ENCODE results near the gene ABCC3. TPM values are rescaled to one million over a fixed set of nuclear protein-coding genes. Genes with fewer than 3 reads are reported as not detected.

Gene ABCC3
- total RNA-seq, 2 donors from 2014 or later, result 0.22 to 0.91 TPM

- Mint-ChIP-seq H3K27ac (no peak overlapping the region), H3K27me3 (ENCODE audit: insufficient read depth) (no peaks in the 10 kb centered on the region), H3K4me3 (no peak overlapping the region), H3K4me1 (no peaks in the 10 kb centered on the region), H3K9me3 (no peaks in the 10 kb centered on the region), H3K36me3 (ENCODE audit: low read depth) (no peaks in the 10 kb centered on the region)
- Histone ChIP-seq H3K36me3 (ENCODE audit: control insufficient read depth, insufficient read depth, low read length) (no peaks in the 10 kb centered on the region), H3K9me3 (ENCODE audit: control insufficient read depth, low read length) (no peaks in the 10 kb centered on the region), H3K9ac (ENCODE audit: extremely low read depth, low read length, poor library complexity, severe bottlenecking) (no peak overlapping the region), H3K4me3 (ENCODE audit: low read length) (no peak overlapping the region), H3K4me1 (ENCODE audit: control insufficient read depth, insufficient read depth, low read length) (no peaks in the 10 kb centered on the region), H3K27ac (ENCODE audit: low read depth, low read length) (no peak overlapping the region), H3K27me3 (ENCODE audit: control insufficient read depth, insufficient read depth, low read length, poor library complexity, severe bottlenecking) (no peaks in the 10 kb centered on the region)
- TF ChIP-seq CTCF (conservative IDR thresholded peaks at IDR 0.05), result no peak
- WGBS, 2 experiments (ENCODE audit: insufficient coverage in 1 of 2, insufficient read length in 1 of 2), result 95 to 97% methylated on average over 4 to 5 of the region's 5 CpGs
- no peak for DNase-seq
These were observed 37.4 kb downstream of the ABCC3 start for GRCh38 chr17:50672071-50672470.

- H3K27me3 Mint-ChIP-seq (ENCODE audit: insufficient read depth), result no peaks in the 10 kb centered on the region
- DNase-seq, result no peak
- H3K27me3 ChIP-seq (ENCODE audit: control insufficient read depth, insufficient read depth, low read length, poor library complexity, severe bottlenecking), result no peaks in the 10 kb centered on the region
- WGBS, 2 experiments (ENCODE audit: insufficient coverage in 1 of 2, insufficient read length in 1 of 2), result 95 to 97% methylated on average over 16 to 20 of the region's 20 CpGs
- H3K9ac ChIP-seq (ENCODE audit: extremely low read depth, low read length, poor library complexity, severe bottlenecking), result no peak overlapping the region
- H3K9me3 Mint-ChIP-seq, result no peaks in the 10 kb centered on the region
- H3K36me3 Mint-ChIP-seq (ENCODE audit: low read depth), result no peaks in the 10 kb centered on the region
- no peak overlapping the region for H3K4me3 ChIP-seq (ENCODE audit: low read length)
- TF ChIP-seq CTCF (conservative IDR thresholded peaks at IDR 0.05), result no peak
- no peak overlapping the region for H3K27ac ChIP-seq (ENCODE audit: low read depth, low read length)
- H3K4me1 ChIP-seq (ENCODE audit: control insufficient read depth, insufficient read depth, low read length), result no peaks in the 10 kb centered on the region
- no peak overlapping the region for H3K27ac Mint-ChIP-seq
- H3K4me3 Mint-ChIP-seq, result no peak overlapping the region
- no peaks in the 10 kb centered on the region for H3K9me3 ChIP-seq (ENCODE audit: control insufficient read depth, low read length)
- no peaks in the 10 kb centered on the region for H3K4me1 Mint-ChIP-seq
- H3K36me3 ChIP-seq (ENCODE audit: control insufficient read depth, insufficient read depth, low read length), result no peaks in the 10 kb centered on the region
These were observed 38.3 kb downstream of the ABCC3 start for GRCh38 chr17:50672831-50673551.

GRCh38 chr17:50675190-50675589 lies 40.5 kb downstream of the ABCC3 start:
- Histone ChIP-seq H3K4me1 (ENCODE audit: control insufficient read depth, insufficient read depth, low read length) (no peaks in the 10 kb centered on the region), H3K36me3 (ENCODE audit: control insufficient read depth, insufficient read depth, low read length) (no peaks in the 10 kb centered on the region), H3K27me3 (ENCODE audit: control insufficient read depth, insufficient read depth, low read length, poor library complexity, severe bottlenecking) (no peaks in the 10 kb centered on the region), H3K9me3 (ENCODE audit: control insufficient read depth, low read length) (no peaks in the 10 kb centered on the region), H3K4me3 (ENCODE audit: low read length) (no peak overlapping the region), H3K9ac (ENCODE audit: extremely low read depth, low read length, poor library complexity, severe bottlenecking) (no peak overlapping the region), H3K27ac (ENCODE audit: low read depth, low read length) (no peak overlapping the region)
- no peaks in the 10 kb centered on the region for H3K9me3 Mint-ChIP-seq
- no peak overlapping the region for H3K4me3 Mint-ChIP-seq
- DNase-seq, result no peak
- H3K36me3 Mint-ChIP-seq (ENCODE audit: low read depth), result no peaks in the 10 kb centered on the region
- H3K4me1 Mint-ChIP-seq, result no peaks in the 10 kb centered on the region
- no peak overlapping the region for H3K27ac Mint-ChIP-seq
- WGBS, 2 experiments (ENCODE audit: insufficient coverage in 1 of 2, insufficient read length in 1 of 2), result 67 to 68% methylated on average over 3 of the region's 3 CpGs
- TF ChIP-seq CTCF (conservative IDR thresholded peaks at IDR 0.05), result no peak
- no peaks in the 10 kb centered on the region for H3K27me3 Mint-ChIP-seq (ENCODE audit: insufficient read depth)
